GM19193 (cell line): ENCODE data around the gene MOAP1.
A peak's percentile ranks its signal among the peaks of the same experiment; 100 is the strongest.

Experiments used
- POLR2A ChIP-seq: IDR thresholded peaks from 4 replicates; pipeline ENCODE4 v1.6.1; 2011; ENCODE audit not compliant: insufficient read depth, insufficient read length; ENCODE audit errors: extremely low read depth

Gene MOAP1

DNA sequence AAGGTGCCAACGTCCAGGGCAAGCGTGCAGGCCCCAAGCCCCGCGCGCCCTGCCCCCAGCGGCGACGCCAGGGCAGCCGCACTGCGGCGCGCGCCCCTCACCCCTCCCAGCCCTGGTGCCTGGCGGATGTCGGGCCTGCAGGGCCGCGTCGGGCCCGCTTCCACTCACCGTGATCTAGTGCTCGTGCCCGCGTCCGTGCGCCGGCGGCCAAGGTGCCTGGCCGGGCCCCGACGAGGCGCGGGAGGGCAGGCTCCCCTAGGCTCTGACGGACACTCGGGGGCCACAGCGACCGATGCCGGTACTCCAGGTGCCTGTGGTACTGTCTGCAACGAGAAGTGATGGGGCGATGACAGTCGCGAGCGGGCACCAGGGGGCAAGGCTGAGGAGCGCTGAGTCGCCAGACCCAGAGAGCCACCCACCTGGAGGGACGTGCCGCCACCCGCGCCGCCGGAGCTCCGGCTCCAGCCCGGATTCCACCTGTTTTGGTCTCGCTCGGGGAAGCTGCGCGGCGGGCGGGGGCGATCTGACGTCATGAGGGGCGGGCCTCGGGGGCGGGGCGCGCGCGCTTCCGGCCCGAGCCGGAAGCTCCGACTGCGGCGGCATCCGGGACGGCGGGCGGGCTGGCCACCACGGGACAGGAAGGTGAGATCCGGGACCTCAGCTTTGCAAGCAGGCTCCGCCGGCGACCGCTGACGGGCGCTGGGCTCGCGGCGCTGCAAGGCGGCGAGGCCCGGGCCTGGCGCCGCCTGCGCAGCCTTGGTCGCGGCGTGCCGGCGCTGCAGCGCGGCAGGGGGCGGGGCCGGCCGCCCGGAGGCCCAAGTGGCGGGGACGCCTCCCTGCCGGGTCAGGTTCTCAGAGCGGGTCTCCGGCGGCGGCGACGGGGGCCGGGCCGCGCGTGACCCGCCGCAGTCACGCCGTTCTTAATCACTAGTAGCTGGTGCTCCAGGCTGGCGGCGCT, at the start of gene MOAP1, which contains the start of gene LYSET:
MOAP1 (minus strand) TSS at position 507 of the 958 bp plus-strand sequence. CDS start 655 bp downstream, outside the sequence.
LYSET (plus strand) TSS at position 927 of the 958 bp plus-strand sequence. CDS start 89 bp downstream, outside the sequence.
- TF ChIP-seq POLR2A = peak; percentile 77

DNA sequence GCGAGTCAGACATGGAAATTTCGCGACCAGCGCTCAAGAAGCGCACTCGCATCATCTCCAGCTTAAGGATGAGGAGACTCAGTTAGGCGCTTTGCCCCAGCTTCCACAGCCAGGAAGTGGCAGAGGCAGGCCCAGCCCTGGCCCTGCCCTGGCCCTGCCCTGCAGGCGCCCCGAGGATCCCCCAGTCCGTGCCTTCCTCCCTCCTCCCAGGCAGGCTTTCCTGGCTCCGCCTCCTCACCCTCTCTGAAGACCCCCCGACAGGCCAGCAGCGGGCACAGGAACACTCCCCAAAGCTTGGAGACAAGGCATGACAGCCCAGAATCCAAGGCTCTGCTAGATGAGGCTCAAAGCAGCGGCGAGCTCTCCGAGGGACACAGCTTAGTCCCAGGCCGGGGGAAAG, 47.5 kb upstream of the MOAP1 start:
- no peak for TF ChIP-seq POLR2A

DNA sequence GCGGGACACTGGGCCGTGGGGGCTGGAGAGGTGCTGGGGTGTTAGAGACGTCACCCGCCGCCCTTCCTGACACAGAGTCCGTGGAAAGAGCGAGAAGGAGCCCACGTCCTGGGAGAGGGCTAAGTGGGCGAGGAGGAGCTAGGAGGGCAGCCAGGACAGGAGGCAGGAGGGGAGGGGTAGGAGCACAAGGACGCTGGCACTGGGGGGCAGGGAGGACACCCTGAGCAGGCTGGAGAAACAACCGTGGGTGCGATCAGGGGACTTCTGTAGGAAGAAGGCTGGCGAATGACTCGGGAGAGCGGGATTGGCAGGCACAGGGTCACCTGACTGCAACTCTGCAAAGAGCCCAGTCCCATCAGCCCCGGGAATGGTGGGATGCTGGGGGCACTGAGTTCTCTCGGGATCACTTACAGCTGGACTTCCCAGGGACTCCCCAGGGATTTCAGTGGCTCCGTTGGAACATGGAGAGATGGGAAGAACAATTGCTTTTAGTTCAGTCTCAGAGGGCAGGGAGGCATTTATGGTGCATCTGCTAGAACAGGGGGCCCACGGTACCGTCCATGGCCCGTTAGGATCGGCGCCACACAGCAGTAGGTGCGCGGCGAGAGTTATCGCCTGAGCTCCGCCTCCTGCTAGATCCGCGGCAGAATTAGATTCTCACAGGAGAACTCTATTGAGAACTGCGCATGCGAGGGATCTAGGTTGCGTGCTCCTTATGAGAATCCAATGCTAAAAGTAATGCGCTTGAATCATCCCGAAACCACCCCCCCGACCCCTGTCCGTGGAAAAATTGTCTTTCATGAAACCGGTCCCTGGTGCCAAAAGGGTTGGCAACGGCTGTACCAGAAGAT, 46.7 kb upstream of the MOAP1 start:
- TF ChIP-seq POLR2A = no peak

GRCh38 chr14:93230539-93230938, 45.8 kb upstream of the MOAP1 start:
- no peak for TF ChIP-seq POLR2A

- TF ChIP-seq POLR2A = no peak
These were observed 43.9 kb upstream of the MOAP1 start for GRCh38 chr14:93228550-93228949.

- no peak for TF ChIP-seq POLR2A
These were observed 38.9 kb upstream of the MOAP1 start for GRCh38 chr14:93223565-93223964.

GRCh38 chr14:93220509-93220908, 35.8 kb upstream of the MOAP1 start:
- no peak for TF ChIP-seq POLR2A

DNA sequence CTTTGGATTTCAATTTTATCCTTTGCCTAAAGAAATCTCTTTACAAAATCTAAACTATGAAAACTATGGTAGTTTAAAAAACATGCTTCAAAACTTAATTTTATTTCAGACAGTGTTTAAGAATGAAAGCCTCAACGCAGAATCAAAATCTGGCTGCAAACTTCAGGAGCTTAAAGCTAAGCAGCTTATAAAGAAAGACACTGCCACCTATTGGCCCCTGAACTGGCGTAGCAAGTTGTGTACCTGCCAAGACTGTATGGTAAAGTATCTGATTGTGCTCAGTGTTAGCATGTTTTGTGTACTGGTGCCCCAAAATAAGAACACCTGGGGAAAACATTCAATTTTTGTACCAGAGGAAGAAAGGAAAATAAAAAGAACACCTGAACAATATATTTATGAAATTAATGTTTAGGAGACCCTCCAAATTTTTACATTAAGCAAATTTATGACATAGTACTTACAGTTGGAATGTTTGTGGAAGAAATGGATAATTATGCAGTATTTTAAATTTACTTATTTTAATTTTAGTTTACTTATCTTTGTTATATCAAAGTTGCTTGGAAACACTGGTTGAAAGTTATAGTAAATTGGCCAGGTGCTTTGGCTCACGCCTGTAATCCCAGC, 34.5 kb upstream of the MOAP1 start:
- no peak for TF ChIP-seq POLR2A

DNA sequence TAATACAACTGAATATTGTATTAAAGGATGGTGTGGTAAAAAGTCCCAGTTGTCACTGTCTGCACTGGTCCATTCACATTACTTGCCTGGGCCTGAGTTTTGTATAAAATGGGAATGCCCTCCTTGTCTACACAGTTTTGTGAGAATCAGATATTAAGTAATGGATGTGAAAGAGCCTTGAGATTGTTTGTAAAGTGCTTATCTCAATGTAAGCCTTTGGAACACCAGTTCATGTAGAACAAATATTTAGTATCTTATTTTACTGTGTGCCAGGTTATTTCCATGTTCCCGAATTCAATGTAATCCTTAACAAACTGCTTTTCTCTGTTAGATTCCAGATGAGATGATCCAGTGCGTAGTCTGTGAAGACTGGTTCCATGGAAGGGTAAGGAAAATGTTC, 29.9 kb upstream of the MOAP1 start:
- no peak for TF ChIP-seq POLR2A

DNA sequence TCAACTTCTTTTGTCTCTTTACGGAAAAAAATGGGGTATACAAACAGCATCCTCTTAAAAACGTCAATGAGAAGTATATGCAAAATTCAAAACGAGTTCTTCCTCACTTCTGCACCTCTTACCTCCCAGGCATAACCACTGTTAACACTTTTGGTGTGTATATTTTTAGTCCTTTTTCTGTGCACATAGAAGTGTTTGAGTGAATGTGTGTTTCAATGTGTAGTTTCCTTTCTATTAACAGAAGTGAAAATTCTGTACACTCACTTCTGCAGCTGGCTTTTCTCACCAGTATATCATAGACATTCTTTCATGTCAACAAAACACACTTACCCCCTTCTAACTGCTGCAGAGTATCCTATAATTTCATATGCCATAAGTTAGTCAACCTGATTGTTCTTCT, 27.7 kb upstream of the MOAP1 start:
- TF ChIP-seq POLR2A = no peak

DNA sequence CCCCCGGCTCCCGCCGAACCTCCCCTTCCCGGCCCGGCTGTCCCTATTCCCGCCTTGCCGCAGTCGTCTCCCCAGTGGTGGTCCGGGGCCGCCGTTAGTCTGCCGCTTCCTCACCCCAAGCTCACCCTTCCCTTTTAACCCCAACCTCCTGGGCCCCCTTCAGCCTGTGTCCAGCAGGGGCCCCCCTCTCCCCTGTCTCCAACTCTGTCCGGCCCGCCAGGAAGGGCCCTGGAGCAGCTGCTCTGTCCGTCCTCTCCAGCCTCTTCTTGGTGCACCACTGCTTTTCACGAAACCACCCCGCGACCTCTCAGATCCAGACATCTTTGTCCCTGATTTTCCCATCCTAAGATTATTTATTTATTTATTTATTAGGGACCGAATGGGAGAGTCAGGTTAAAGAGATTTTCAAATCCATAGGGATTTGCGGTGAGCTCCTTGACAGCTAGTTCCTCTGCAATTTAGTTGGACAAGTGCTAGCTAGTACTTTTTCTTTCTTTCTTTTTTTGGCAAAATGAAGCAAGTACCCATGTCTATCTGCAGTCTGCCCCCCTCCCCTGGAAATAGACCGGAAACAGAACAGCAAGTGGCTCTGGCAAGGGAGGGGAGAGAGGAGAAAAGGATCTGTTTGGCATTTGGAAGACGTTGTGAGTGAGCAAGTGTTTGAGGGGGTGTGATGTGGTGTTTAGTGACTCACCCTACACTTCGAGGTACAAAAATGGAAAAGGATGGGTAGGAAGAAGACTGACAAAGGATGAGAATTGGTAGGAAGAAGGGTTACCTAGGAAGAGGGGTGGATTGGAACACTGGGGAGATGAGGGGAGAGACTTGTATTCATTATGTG, 23.0 kb upstream of the MOAP1 start:
- no peak for TF ChIP-seq POLR2A

DNA sequence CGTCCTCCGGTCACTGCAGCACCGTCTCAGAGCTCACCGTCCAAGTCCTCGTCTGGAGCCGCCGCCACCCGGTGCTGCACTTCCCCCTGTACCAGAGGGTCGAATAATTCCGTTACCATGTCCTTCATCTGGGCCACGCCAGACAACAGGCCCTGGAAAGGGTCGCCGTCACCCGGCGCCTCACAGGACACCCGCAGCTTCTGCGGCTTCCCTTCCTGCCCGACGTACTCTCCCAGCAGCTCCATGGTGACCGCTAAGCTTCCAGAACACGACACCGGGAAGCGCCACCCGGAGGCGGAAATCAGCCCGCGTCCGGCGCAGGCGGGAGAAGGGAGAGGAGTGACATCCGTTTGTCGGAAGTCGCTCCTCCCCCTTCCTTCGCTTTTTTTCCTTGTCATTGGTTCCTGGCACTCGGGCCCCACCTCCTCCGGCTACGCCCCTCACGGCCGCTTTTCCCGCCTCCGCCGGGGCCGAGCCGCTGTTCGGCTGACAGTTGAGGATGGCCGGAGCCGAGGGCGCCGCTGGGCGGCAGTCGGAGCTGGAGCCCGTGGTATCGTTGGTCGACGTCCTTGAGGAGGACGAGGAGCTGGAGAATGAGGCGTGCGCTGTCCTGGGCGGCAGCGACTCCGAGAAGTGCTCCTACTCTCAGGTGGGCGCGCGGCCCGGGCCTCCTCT, 22.2 kb upstream of the MOAP1 start, which contains the start of the genes GON7 and UBR7:
GON7 (minus strand) TSS at position 273 of the 675 bp plus-strand sequence; CDS start at position 245, 28 bp downstream.
UBR7 (plus strand) TSS at position 464 of the 675 bp plus-strand sequence; CDS start at position 500, 36 bp downstream.
- peak; percentile 90 for TF ChIP-seq POLR2A

DNA sequence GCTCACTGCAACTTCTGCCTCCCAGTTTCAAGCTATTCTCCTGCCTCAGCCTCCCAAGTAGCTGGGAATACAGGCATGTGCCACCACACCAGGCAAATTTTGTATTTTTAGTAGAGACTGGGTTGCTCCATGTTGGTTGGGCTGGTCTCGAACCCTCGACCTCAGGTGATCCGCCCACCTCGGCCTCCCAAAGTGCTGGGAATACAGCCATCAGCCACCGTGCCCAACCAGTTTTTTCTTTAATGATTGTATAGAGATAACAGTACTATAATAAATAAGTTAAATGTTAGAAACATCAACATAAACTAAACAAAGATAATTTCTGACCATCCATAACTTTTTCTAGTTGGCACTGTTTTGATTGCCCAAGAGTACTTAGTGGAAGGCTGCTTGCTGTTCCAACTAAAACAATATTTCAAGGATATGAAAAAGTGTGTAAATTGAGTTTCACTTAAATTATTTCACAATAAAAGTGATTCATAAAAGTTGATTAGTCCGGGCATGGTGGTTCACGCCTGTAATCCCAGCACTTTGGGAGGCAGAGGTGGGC, 16.5 kb upstream of the MOAP1 start:
- TF ChIP-seq POLR2A = no peak
